ENCODE results near the gene PLEKHM2.

- TF ChIP-seq CTCF (IDR thresholded peaks at IDR 0.05) (no peak), POLR2AphosphoS5 (IDR thresholded peaks at IDR 0.05) (no peak), EP300 (IDR thresholded peaks at IDR 0.05) (no peak), POLR2A (IDR thresholded peaks at IDR 0.05) (no peak)
Measured at GRCh38 chr1:15770313-15770962, 86.3 kb downstream of the PLEKHM2 start.

Measured in suprapubic skin (tissue), 4 donors.